Measurements from ENCODE around the gene ITGB2.

- TF ChIP-seq CTCF (IDR thresholded peaks at IDR 0.05) (no peak), POLR2A (IDR thresholded peaks at IDR 0.05) (no peak)
These were observed 30.7 kb upstream of the ITGB2 start for GRCh38 chr21:44951186-44951915.
